ENCODE results near the gene UNC5C.

- TF ChIP-seq NFRKB (IDR thresholded peaks at IDR 0.05) (no peak), SUZ12 (IDR thresholded peaks at IDR 0.05) (no peak), ZNF384 (IDR thresholded peaks at IDR 0.05) (no peak), FOXA1 (IDR thresholded peaks at IDR 0.05) (no peak), SP1 (IDR thresholded peaks at IDR 0.05) (no peak), L3MBTL2 (conservative IDR thresholded peaks at IDR 0.05) (no peak), ARNT (IDR thresholded peaks at IDR 0.05) (no peak), BHLHE40 (IDR thresholded peaks at IDR 0.05; ENCODE audit: borderline replicate concordance) (no peak), FOXK2 (IDR thresholded peaks at IDR 0.05) (no peak)
Observed at GRCh38 chr4:95318044-95318443, 230.7 kb downstream of the UNC5C start.

Data from HEK293T (cell line).